Measurements from ENCODE around the gene DHRS7B. TPM values are rescaled to one million over a fixed set of nuclear protein-coding genes. Genes with fewer than 3 reads are reported as not detected.
"Not testable (repeated sequence)": the region's sequence is repeated elsewhere in the genome, so short reads cannot be mapped to it uniquely, and the experiment has no call there.

DHRS7B gene
- total RNA-seq, 1 donor from 2014 or later = 28.5 TPM

DNA sequence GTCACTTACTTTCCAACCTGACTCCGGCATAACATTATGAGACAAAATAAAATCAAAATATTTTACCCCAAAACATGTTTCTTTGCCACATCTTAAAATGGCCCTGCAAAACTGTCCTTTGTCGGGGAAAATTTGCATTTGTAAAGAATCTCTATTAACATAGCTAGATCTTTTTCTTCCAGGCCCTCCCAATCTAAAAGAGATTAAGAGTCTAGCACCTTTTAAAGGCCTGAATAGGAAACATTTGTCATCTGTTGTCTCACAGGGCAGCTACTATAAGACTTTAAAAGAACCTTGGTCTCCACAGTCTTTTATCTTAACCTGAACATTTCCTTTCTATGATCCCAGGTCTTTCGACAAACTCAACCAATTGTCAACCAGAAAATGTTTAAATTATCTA, 18.1 kb upstream of the DHRS7B start:
- no peak for DNase-seq (ENCODE audit: low read depth)

DNA sequence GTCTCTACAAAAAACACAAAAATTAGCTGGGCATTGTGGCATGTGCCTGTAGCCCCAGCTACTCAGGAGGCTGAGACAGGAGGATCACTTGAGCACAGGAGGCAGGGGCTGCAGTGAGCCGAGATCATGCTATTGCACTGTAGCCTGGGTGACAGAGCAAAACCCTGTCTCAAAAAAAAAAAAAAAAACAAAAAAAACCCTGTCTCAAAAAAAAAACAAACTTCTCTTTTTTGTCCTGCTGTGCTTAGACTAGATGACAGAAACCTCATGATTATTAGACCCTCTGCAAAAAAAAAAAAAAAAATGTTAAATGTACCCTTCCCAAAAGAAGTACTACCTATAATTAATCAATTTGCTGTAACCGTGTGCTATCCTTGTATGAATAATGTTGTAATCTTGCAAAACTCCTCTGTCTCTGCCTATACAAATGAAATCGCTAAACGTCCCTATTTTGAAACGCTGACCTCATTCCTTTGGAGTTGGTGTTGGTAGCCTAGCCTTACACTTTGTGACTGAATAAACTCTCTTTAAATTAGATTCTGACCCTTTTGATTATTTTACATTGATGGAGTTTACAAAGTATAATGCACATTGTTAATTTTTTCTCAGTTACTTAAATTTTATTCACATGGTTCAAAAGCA, 13.6 kb upstream of the DHRS7B start:
- DNase-seq (ENCODE audit: low read depth) = no peak

DNA sequence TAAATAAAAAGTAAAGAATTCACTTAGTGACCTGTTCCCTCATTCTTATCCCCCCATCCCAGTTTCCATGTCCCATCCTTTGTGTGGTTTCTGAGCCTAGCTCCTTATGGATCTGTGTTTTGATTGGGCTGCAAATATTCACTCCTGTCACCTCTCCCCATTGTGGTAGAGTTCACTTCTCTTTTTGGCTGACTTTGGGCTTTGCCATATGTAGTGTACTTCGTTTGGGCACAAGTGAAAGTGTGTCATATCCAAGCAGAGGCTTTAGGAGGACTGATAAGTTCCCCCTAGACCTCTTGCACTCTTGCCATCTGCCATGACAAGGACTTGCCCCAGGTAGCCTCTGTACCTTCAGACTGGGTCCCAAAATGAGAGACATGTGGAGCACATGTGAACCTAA, 13.0 kb upstream of the DHRS7B start:
- DNase-seq (ENCODE audit: low read depth) = no peak

GRCh38 chr17:21114791-21115190, 12.0 kb upstream of the DHRS7B start:
- DNase-seq (ENCODE audit: low read depth) = not testable (repeated sequence)

GRCh38 chr17:21119247-21119918, 7.4 kb upstream of the DHRS7B start:
- peak; percentile 47 for DNase-seq (ENCODE audit: low read depth)

GRCh38 chr17:21119919-21120249, 6.9 kb upstream of the DHRS7B start:
- DNase-seq (ENCODE audit: low read depth) = no peak

GRCh38 chr17:21124086-21124485, 2.7 kb upstream of the DHRS7B start:
- DNase-seq (ENCODE audit: low read depth) = no peak

GRCh38 chr17:21124517-21124916, 2.2 kb upstream of the DHRS7B start:
- not testable (repeated sequence) for DNase-seq (ENCODE audit: low read depth)

DNA sequence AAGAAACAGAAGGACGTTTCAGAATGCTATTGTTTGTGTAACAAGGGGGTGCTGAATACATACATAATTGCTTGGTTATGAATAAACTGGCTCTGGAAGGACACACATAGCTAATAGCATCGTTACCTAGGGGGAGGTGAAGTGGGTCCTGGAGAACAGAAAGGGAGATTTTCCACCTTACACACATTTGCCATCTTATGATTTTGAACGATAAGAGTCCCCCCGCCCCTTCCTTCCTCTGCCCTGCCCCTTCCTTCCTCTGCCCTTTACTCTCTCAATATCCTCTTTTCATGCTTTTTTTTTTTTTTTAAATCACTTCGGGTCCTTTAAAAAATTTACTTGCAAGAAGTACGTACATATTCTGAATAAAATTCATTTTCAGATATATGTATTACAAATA, 902 bp upstream of the DHRS7B start:
- no peak for DNase-seq (ENCODE audit: low read depth)

DNA sequence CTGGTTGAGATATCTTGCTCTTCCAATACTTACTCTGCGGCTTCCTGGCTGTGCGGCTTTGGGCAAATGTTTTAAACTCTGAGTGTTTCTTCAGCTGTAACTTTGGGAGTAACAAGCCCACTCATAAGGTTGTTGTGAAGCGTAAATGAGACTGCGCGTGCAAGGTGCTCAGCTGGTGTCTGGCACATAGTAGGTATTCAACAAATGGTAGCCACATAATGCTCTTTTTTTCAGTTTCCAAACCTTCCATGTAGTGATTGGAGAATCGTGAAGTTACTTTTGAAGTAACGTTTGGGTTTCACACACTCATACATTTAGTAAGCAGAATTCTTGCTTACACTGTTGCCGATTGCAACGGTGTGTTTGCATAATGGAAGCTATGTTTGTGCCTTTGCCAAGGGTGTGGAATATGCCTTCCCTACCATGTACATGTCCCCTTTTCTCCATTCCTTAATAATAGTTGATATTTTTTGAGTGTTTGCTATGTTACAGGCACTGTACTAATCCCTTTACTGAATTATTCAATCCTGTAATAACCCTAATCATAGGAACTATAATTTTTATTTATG, 829 bp downstream of the DHRS7B start:
- DNase-seq (ENCODE audit: low read depth) = no peak

DNA sequence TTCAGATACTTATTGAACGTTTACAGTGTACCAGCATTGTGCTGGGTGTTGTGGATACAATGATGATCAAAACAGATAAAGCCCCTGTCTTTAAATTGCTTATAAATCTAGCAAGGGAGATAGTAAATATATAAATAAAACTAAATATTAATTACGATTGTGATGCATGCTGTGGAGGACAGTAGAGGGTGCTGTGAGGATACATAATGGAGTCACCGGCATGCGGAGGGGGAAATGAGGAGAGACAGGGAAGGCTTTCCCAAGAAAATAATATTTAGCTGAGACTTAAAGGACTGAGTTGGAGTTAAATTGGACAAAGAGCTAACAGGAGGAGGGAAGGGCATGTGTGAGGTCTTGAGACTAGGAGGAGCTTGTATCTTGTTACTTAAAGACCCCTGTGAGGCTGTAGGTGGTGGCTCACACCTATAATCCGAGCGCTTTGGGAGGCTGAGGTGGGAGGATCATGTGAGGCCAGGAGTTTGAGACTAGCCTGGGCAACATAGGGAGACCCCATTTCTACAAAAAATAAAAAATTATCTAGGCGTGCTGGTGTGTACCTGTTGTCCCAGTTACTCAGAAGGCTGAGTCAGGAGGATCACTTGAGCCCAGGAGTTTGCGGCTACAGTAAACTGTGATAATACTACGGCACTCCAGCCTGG, 2.4 kb downstream of the DHRS7B start:
- DNase-seq (ENCODE audit: low read depth) = peak; percentile 49

DNA sequence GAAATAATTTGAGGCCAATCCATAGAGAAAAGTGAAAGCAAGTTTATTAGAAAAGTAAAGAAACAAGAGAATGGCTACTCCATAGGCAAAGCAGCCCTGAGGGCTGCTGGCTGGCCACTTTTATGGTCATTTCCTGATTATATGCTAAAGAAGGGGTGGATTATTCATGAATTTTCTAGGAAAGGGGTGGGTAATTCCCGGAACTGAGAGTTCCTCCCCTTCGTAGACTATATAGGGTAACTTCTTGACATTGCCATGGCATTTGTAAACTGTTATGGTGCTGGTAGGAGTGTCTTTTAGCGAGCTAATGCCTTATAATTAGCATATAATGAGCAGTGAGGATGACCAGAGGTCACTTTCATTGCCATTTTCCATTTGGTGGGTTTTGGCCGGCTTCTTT, 4.4 kb downstream of the DHRS7B start:
- DNase-seq (ENCODE audit: low read depth) = no peak

- no peak for DNase-seq (ENCODE audit: low read depth)
These were observed 5.7 kb downstream of the DHRS7B start for GRCh38 chr17:21132428-21132827.

GRCh38 chr17:21134559-21134958, 7.8 kb downstream of the DHRS7B start:
- DNase-seq (ENCODE audit: low read depth) = no peak

DNA sequence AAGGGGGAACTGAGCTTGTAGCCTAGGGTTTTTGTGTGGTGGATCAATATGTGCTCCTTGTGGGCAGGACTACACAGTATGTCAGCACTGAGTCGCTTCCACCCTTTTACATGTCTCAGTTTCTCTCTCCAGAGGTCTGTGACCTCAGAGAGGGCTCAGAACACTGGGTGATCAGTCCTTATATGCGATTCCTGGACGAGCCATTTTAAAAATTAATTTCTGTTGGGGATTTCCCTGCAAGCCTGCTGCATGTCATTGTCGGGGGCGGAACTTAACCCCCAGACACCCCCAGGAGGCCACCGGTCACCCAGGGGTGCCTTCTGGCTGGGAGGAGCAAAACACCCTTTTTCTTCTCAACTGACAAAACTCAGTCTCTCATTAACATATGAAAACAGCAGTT, 14.1 kb downstream of the DHRS7B start:
- no peak for DNase-seq (ENCODE audit: low read depth)

GRCh38 chr17:21141331-21141730, 14.6 kb downstream of the DHRS7B start:
- DNase-seq (ENCODE audit: low read depth) = peak; percentile 37

DNA sequence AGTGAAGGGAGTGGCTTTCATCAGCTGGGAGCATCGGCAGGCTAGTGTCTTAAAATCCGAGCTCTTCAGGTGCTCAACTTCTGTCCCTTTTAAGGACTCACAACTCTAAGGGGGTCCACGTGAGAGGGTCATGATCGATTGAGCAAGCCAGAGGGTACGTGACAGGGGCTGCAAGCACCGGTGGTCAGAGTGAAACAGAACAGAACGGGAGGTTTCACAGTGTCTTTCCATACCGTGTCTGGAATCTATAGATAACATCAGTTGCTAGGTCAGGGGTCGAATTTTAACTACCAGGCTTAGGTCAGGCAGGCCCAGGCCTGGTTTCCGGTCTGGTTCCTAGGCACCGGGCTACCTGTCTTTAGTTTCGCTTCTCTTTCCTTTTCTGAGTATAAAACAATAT, 15.3 kb downstream of the DHRS7B start:
- DNase-seq (ENCODE audit: low read depth) = not testable (repeated sequence)

DNA sequence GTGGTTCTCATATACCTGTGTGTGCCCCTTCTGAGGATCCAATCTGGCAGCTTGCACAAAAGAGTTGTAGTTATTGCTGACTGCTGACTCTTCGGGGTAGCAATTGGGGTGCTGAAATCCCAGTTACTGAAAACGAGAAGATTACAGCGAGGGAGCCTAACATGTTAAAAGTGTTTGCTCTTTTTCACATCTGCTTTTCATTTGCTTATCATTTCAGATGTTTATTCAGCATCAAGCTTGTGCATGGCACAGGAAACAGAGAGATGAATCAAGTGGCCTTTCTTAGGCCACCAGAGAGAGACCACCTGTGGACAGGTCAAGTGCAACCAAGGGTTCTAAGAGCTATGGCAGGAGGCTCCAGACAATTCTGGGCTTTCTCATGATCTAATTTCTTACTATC, 16.9 kb downstream of the DHRS7B start:
- no peak for DNase-seq (ENCODE audit: low read depth)

DNA sequence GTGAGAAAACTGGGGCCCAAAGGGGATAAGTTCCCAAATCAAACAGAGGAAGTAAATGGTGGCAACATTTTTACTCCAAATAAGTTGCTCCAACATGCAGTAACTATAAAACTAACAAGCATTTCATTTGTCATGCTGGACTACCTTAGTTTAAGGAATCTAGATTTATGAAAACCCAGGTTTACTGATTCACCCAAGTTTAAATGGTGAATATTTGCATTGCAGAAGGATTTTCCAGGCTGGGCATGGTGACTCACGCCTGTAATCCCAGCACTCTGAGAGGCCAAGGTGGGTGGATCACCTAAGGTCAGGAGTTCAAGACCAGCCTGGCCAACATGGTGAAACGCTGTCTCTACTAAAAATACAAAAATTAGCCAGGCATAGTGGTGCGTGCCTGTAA, 17.5 kb downstream of the DHRS7B start:
- peak; percentile 58 for DNase-seq (ENCODE audit: low read depth)

DNA sequence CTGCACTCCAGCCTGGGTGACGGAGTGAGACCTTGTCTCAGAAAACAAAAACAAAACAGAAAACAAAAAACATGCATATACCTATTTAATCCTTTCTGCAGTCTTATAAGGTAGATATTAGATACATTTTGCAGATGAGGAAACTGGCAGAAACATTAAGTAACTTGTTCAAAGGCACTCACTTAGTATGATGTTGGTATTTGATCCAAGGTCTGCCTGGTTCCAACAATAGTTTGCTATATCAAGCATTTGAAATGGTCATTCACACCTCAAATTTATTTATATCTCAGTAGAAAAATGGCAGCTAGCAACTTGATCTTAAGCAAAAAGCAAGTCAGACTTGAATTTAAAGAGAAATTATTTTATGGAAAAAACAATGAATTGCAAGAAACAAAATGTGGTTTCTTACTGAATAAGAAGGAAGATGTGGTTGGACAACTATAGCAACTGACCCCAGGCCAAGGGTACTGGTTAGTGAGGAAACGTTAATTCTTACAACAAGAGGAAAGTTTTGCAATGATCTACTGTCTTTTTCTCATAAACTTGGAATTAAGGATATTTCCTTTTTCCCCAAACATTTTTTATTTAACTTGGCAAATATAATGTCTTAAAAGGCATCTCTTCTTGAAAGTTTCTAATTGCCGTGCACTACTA, 19.7 kb downstream of the DHRS7B start:
- DNase-seq (ENCODE audit: low read depth) = no peak

DNA sequence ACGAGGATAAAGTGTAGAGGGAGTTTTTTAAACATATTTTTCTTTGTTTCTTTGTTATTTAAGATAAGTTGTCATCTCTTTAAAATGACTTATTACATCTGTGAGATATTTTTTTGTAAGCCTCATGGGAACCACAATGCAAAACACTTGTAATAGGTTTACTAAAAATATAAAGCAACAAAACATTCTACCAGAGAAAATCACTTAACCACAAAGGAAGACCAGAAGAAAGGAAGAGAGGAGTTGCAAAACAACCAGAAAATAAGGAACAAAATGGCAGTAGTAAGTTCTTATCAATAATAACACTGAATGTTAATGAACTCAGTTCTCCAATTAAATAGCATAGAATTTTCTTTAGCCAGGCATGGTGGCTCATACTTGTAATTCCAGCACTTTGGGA, 22.9 kb downstream of the DHRS7B start:
- DNase-seq (ENCODE audit: low read depth) = no peak

- no peak for DNase-seq (ENCODE audit: low read depth)
These were observed 26.0 kb downstream of the DHRS7B start for GRCh38 chr17:21152731-21153130.
